HFF-Myc (cell line): ENCODE results near the gene NUCB2.

Experiments used
- DNase-seq: peaks from one replicate; pipeline ENCODE4 v3.0.0-alpha.2; 2011; ENCODE audit warnings: low read depth; ENCODE audit errors: extremely low read depth
- H3K4me3 ChIP-seq: replicated peaks from 2 replicates; pipeline ENCODE4 v1.5.1; 2011; ENCODE audit warnings: low read depth, mild to moderate bottlenecking, control low read depth, low read length
- TF ChIP-seq, protein P1 (sequence below): IDR thresholded peaks from 2 replicates; pipeline ENCODE4 v1.5.1; 2012; ENCODE audit warnings: mild to moderate bottlenecking, low read depth, low read length, control low read depth; ENCODE audit errors: missing control alignments

The NUCB2 gene

GRCh38 chr11:17378655-17379054 is 102.1 kb downstream of the NUCB2 start:
- no peak overlapping the region for H3K4me3 ChIP-seq
- no peak for DNase-seq
- TF ChIP-seq, protein P1, sequence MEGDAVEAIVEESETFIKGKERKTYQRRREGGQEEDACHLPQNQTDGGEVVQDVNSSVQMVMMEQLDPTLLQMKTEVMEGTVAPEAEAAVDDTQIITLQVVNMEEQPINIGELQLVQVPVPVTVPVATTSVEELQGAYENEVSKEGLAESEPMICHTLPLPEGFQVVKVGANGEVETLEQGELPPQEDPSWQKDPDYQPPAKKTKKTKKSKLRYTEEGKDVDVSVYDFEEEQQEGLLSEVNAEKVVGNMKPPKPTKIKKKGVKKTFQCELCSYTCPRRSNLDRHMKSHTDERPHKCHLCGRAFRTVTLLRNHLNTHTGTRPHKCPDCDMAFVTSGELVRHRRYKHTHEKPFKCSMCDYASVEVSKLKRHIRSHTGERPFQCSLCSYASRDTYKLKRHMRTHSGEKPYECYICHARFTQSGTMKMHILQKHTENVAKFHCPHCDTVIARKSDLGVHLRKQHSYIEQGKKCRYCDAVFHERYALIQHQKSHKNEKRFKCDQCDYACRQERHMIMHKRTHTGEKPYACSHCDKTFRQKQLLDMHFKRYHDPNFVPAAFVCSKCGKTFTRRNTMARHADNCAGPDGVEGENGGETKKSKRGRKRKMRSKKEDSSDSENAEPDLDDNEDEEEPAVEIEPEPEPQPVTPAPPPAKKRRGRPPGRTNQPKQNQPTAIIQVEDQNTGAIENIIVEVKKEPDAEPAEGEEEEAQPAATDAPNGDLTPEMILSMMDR, result no peak

- DNase-seq, result no peak
- TF ChIP-seq, protein P1, result no peak
- no peak overlapping the region for H3K4me3 ChIP-seq
Measured at GRCh38 chr11:17379383-17380180, 103.0 kb downstream of the NUCB2 start.

DNA sequence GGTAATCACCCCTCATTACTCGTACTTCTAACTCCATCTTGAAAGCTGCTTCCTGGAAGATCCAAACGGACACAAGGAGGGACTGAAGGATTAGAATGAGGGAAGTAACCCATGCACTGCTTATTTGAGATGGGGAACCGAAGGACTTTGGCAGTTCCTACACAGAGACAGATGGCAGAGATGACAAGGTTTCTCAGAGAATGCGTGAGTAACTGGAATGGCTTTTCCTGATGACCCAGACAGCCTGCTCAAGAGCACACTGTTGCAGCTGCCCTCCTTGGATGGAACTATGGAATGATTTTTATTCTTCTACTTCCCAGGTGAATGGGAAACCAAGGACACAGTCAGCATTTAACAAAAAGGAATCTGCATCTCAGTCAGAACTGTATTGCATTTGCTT is 104.6 kb downstream of the NUCB2 start:
- TF ChIP-seq, protein P1, result no peak
- DNase-seq, result no peak
- H3K4me3 ChIP-seq, result no peak overlapping the region
